Stimulated activated CD8-positive, alpha-beta memory T cell treated with anti-CD3 and anti-CD28 coated beads, Interleukin-15, amount 100 ng/mL, for 48 hours (primary cell): Measurements from ENCODE around the gene CCDC63.

Experiments used
- DNase-seq, 2 donors: peaks; one replicate each; pipeline ENCODE4 v3.0.0-alpha.2; 2020; ENCODE audit warnings: low read depth in 2 of 2

CCDC63 gene

GRCh38 chr12:110846615-110847566, at the start of gene CCDC63:
TSS of gene CCDC63 (plus strand) at chr12:110846987. CDS start at chr12:110852955, 5,968 bp downstream.
- DNase-seq: peak; percentile 12 to 19

DNA sequence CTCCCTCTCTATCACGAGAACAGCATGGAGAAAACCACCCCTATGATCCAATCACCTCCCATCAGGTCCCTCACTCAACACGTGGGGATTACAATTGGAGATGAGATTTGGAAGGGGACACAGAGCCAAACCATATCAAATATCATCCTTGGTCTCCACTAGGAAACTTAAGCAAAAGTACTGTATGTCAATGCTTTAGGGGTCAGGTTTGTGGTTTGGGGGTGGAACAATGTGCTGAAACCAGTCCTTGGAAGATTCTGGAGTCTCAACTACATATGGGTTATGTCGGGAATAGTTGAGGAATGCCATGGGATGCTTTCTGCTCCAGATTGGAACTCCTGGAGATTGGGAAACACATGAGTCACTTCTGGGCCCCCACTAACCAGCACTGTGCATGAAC, 48.3 kb upstream of the CCDC63 start:
- no peak for DNase-seq

DNA sequence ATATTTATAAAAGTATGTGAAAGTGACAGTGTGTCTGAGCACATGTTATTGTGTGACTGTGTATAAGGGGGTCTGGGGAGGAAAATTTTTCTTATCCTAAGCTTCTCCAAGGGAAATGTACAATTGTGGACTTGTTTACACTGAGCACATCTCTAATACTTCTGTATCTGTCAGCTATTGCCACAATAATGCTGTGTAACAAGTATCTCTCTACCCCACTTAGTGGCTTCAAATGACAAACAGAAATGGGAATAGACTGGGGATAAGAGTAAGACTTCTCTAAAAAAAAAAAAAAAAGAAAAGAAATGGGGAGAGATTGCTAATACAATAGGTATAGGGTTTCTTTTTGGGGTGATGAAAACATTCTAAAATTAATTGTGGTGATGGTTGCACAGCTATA, 44.3 kb upstream of the CCDC63 start:
- no peak for DNase-seq

GRCh38 chr12:110804406-110804805, 42.4 kb upstream of the CCDC63 start:
- no peak for DNase-seq

GRCh38 chr12:110807640-110808039, 39.1 kb upstream of the CCDC63 start:
- no peak for DNase-seq

GRCh38 chr12:110809149-110809548, 37.6 kb upstream of the CCDC63 start:
- no peak for DNase-seq

GRCh38 chr12:110811972-110812371, 34.8 kb upstream of the CCDC63 start:
- DNase-seq: no peak

DNA sequence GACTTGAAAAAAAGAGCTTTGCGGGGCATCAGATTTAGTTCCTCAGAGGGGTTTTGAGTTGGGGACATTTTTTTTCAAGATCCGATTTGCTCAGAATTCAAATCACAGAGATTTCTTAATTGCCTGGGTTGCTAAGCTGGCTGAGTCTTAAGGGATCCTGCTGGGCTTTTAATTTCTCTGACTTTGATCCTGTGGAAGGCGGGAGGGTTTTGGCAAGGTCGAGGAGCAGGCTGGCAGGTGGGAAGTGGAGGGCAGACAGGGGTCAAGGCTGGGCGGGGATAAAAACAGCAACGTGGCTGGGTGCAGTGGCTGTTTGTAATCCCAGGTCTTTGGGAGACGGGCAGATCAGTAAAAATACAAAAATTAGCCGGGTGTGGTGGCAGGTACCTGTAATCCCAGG, 33.5 kb upstream of the CCDC63 start:
- no peak for DNase-seq

DNA sequence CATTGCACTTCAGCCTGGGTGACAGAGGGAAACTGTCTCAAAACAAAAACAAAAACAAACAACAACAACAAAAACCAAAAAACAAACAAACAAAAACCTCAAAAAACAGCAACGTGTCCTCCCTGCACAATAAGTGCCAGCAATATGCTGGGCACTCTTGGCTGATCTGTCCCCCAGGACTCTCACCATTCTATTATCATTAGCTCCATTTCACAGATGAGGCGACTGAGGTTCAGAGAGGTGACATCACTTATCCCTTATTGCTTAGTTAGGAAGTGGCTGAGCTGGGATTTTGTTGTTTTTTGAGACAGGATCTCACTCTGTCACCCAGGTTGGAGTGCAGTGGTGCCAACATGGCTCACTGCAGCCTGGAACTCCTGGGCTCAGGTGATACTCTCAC, 33.0 kb upstream of the CCDC63 start:
- no peak for DNase-seq

DNA sequence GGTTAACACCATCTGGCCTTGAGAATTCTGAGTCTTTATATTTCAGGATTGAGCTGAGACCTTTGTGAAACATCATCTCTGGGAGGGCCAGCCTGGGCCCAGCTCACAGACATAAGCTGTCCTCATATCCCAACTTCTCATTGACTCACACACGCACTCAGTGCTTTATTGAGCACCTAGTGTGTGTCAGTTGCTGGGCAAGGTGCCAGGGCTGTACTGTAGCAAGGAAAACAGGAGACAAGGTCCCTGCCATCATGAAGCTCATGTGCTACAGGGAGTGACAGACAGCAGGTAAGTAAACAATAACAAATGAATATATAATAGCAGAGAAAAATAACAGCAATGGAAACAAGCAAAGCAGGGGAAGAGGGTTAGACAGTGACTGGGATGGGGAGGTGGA, 30.5 kb upstream of the CCDC63 start:
- no peak for DNase-seq

GRCh38 chr12:110816779-110817178, 30.0 kb upstream of the CCDC63 start:
- no peak for DNase-seq

DNA sequence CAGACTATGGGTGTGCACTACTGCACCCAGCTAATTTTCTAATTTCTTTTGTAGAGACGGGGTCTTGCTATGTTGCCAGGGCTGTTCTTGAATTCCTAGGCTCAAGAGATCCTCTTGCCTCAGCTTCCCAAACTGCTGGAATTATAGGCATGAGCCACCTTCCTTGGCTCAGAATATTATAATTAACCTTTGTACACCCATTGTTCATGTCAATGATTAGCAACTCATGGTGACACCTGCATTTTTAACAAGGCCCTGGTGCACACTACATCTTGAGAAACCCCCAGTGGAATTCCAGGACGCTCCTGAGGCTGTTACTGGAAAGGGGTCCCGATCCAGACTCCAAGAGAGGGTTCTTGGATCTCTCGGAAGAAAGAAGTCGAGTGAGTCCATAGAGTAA, 28.3 kb upstream of the CCDC63 start:
- DNase-seq: no peak

- no peak for DNase-seq
These were observed 27.6 kb upstream of the CCDC63 start for GRCh38 chr12:110819150-110819549.

GRCh38 chr12:110819646-110820045, 27.1 kb upstream of the CCDC63 start:
- no peak for DNase-seq

DNA sequence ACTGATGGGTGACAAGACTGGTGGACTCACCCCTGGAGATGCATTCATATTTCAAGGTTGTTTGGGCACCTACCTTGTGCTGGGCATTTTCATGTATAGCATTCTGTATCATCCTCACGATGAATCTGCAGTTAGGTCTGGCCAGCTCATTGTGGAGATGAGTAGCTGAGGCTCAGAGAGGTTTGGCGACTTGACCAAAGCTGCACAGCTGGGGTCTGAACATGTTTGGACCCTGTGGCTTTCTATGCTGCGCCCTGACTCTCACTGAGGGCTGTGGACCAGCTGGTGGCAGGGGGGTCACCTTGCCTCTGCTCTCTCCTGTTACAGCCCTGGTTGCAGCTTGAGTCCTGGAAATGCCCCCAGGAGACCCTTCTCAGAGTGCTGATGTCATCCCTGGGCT, 24.9 kb upstream of the CCDC63 start:
- DNase-seq: no peak

GRCh38 chr12:110822821-110823415, 23.9 kb upstream of the CCDC63 start:
- DNase-seq: no peak

DNA sequence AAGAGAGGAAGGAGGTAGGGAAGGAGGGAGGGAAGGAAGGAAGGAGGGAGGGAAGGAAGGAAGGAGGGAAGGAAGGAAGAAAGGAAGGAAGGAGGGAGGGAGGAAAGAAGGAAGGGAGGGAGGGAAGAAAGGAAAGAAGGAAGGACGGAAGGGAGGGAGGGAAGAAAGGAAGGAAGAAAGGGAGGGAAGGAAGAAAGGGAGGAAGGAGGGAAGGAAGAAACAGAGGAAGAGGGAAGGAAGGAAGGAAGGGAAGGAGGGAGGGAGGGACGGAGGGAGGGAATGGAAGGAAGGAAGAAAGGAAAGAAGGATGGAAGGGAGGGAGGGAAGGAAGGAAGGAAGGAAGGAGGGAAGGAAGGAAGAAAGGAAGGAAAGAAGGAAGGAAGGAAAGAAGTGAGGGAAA, 22.4 kb upstream of the CCDC63 start:
- no peak for DNase-seq

GRCh38 chr12:110825530-110825929, 21.3 kb upstream of the CCDC63 start:
- no peak for DNase-seq

- DNase-seq: peak; percentile 74 to 75
These were observed 20.1 kb upstream of the CCDC63 start for GRCh38 chr12:110826592-110827200.

DNA sequence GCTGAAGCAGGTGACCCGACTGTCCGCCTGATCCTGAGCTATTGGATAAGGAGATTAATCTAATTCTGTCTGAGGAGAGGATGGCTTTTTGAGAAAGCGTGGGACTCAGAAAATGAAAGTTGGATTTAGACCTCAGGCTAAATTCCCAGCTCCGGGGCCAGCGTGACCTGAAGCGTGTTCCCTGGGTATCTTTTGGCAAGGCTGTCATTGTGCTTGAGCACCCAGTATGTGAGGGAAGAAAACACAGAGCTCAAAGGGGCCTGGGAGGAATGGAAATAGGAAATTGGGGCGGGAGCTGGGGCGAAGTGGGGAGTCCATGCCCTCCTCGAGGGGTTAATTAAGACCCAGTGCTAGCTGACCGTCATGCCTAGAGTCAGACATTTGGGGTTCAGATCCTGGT, 17.5 kb upstream of the CCDC63 start:
- DNase-seq: no peak

- DNase-seq: no peak
These were observed 10.5 kb upstream of the CCDC63 start for GRCh38 chr12:110836291-110836690.

DNA sequence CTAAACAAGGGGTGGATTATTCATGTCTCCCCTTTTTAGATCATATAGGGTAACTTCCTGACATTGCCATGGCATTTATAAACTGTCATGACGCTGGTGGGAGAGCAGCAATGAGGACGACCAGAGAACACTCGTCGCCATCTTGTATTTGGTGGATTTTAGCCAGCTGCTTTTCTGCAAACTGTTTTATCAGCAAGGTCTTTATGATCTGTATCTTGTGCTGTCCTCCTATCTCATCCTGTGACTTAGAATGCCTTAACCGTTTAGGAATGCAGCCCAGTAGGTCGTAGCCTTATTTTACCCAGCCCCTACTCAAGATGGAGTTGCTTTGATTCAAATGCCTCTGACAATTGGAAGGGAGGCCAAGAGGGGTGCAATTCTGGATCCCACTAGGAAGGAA, 5.8 kb upstream of the CCDC63 start:
- DNase-seq: no peak

- DNase-seq: no peak
These were observed 2.7 kb upstream of the CCDC63 start for GRCh38 chr12:110844131-110844530.
